ENCODE measurements around the gene MIB2.
A peak's percentile ranks its signal among the peaks of the same experiment; 100 is the strongest.

The MIB2 gene

GRCh38 chr1:1603671-1604373 lies 11.5 kb upstream of the MIB2 start:
- FAIRE-seq (no peak), DNase-seq (ENCODE audit: insufficient read length, low spot score) (no peak)
- TF ChIP-seq POLR2A (IDR thresholded peaks at IDR 0.05; ENCODE audit: low read depth, low read length), result no peak
- TF ChIP-seq SPI1 (IDR thresholded peaks at IDR 0.05; ENCODE audit: low read depth, low read length), result no peak
- no peak for TF ChIP-seq POLR2AphosphoS5 (IDR thresholded peaks at IDR 0.05; ENCODE audit: low read depth, low read length)
- no peak for TF ChIP-seq POU2F2 (IDR thresholded peaks at IDR 0.05; ENCODE audit: low read depth, low read length)
- no peak for TF ChIP-seq PAX5 (IDR thresholded peaks at IDR 0.05; ENCODE audit: insufficient read depth, low read length, severe bottlenecking)
- no peak for TF ChIP-seq TAF1 (IDR thresholded peaks at IDR 0.05; ENCODE audit: low read depth, low read length)

GRCh38 chr1:1604374-1605033 lies 10.8 kb upstream of the MIB2 start:
- FAIRE-seq (no peak), DNase-seq (ENCODE audit: insufficient read length, low spot score) (no peak)
- TF ChIP-seq POU2F2 (IDR thresholded peaks at IDR 0.05; ENCODE audit: low read depth, low read length), result no peak

GRCh38 chr1:1605034-1605591 lies 10.2 kb upstream of the MIB2 start:
- DNase-seq (ENCODE audit: insufficient read length, low spot score) (no peak), FAIRE-seq (no peak)

GRCh38 chr1:1605724-1606123 lies 9.6 kb upstream of the MIB2 start:
- FAIRE-seq (peak; percentile 41), DNase-seq (ENCODE audit: insufficient read length, low spot score) (no peak)
- TF ChIP-seq POLR2AphosphoS5 (IDR thresholded peaks at IDR 0.05; ENCODE audit: low read depth, low read length) (no peak), POLR2A (IDR thresholded peaks at IDR 0.05; ENCODE audit: low read depth, low read length) (no peak), POU2F2 (IDR thresholded peaks at IDR 0.05; ENCODE audit: low read depth, low read length) (no peak), PAX5 (IDR thresholded peaks at IDR 0.05; ENCODE audit: insufficient read depth, low read length, severe bottlenecking) (no peak), SPI1 (IDR thresholded peaks at IDR 0.05; ENCODE audit: low read depth, low read length) (no peak), TAF1 (IDR thresholded peaks at IDR 0.05; ENCODE audit: low read depth, low read length) (no peak)

More at GRCh38 chr1:1605034-1605591, 10.2 kb upstream of the MIB2 start:
- TF ChIP-seq POU2F2 (IDR thresholded peaks at IDR 0.05; ENCODE audit: low read depth, low read length) (no peak), PAX5 (IDR thresholded peaks at IDR 0.05; ENCODE audit: insufficient read depth, low read length, severe bottlenecking) (no peak), POLR2A (IDR thresholded peaks at IDR 0.05; ENCODE audit: low read depth, low read length) (no peak), TAF1 (IDR thresholded peaks at IDR 0.05; ENCODE audit: low read depth, low read length) (no peak), SPI1 (IDR thresholded peaks at IDR 0.05; ENCODE audit: low read depth, low read length) (no peak), POLR2AphosphoS5 (IDR thresholded peaks at IDR 0.05; ENCODE audit: low read depth, low read length) (no peak)

- DNase-seq (ENCODE audit: insufficient read length, low spot score), result no peak
- no peak for TF ChIP-seq SPI1 (IDR thresholded peaks at IDR 0.05; ENCODE audit: low read depth, low read length)
- TF ChIP-seq PAX5 (IDR thresholded peaks at IDR 0.05; ENCODE audit: insufficient read depth, low read length, severe bottlenecking), result no peak
- no peak for TF ChIP-seq POLR2AphosphoS5 (IDR thresholded peaks at IDR 0.05; ENCODE audit: low read depth, low read length)
- no peak for TF ChIP-seq POLR2A (IDR thresholded peaks at IDR 0.05; ENCODE audit: low read depth, low read length)
- TF ChIP-seq TAF1 (IDR thresholded peaks at IDR 0.05; ENCODE audit: low read depth, low read length), result no peak
- TF ChIP-seq POU2F2 (IDR thresholded peaks at IDR 0.05; ENCODE audit: low read depth, low read length), result no peak
- FAIRE-seq, result no peak
These were observed 9.1 kb upstream of the MIB2 start for GRCh38 chr1:1606232-1606631.

- no peak for TF ChIP-seq TAF1 (IDR thresholded peaks at IDR 0.05; ENCODE audit: low read depth, low read length)
- no peak for TF ChIP-seq POLR2AphosphoS5 (IDR thresholded peaks at IDR 0.05; ENCODE audit: low read depth, low read length)
- TF ChIP-seq POU2F2 (IDR thresholded peaks at IDR 0.05; ENCODE audit: low read depth, low read length), result no peak
- TF ChIP-seq POLR2A (IDR thresholded peaks at IDR 0.05; ENCODE audit: low read depth, low read length), result no peak
- TF ChIP-seq SPI1 (IDR thresholded peaks at IDR 0.05; ENCODE audit: low read depth, low read length), result no peak
- FAIRE-seq, result no peak
These were observed 5.3 kb upstream of the MIB2 start for GRCh38 chr1:1609822-1610485.

GRCh38 chr1:1610796-1611195 lies 4.5 kb upstream of the MIB2 start:
- no peak for DNase-seq (ENCODE audit: insufficient read length, low spot score)
- TF ChIP-seq TAF1 (IDR thresholded peaks at IDR 0.05; ENCODE audit: low read depth, low read length), result no peak
- TF ChIP-seq POU2F2 (IDR thresholded peaks at IDR 0.05; ENCODE audit: low read depth, low read length), result no peak
- no peak for TF ChIP-seq PAX5 (IDR thresholded peaks at IDR 0.05; ENCODE audit: insufficient read depth, low read length, severe bottlenecking)
- no peak for TF ChIP-seq SPI1 (IDR thresholded peaks at IDR 0.05; ENCODE audit: low read depth, low read length)
- no peak for TF ChIP-seq POLR2A (IDR thresholded peaks at IDR 0.05; ENCODE audit: low read depth, low read length)
- TF ChIP-seq POLR2AphosphoS5 (IDR thresholded peaks at IDR 0.05; ENCODE audit: low read depth, low read length), result no peak
- FAIRE-seq, result no peak

More at GRCh38 chr1:1609822-1610485, 5.3 kb upstream of the MIB2 start:
- DNase-seq (ENCODE audit: insufficient read length, low spot score), result no peak

- TF ChIP-seq POLR2A (IDR thresholded peaks at IDR 0.05; ENCODE audit: low read depth, low read length) (no peak), SPI1 (IDR thresholded peaks at IDR 0.05; ENCODE audit: low read depth, low read length) (no peak), PAX5 (IDR thresholded peaks at IDR 0.05; ENCODE audit: insufficient read depth, low read length, severe bottlenecking) (no peak), POU2F2 (IDR thresholded peaks at IDR 0.05; ENCODE audit: low read depth, low read length) (no peak), POLR2AphosphoS5 (IDR thresholded peaks at IDR 0.05; ENCODE audit: low read depth, low read length) (no peak), TAF1 (IDR thresholded peaks at IDR 0.05; ENCODE audit: low read depth, low read length) (no peak)
- FAIRE-seq, result no peak
- no peak for DNase-seq (ENCODE audit: insufficient read length, low spot score)
These were observed 3.2 kb upstream of the MIB2 start for GRCh38 chr1:1612104-1612400.

GRCh38 chr1:1613509-1614082 lies 1.7 kb upstream of the MIB2 start:
- DNase-seq (ENCODE audit: insufficient read length, low spot score) (no peak), FAIRE-seq (no peak)
- TF ChIP-seq POLR2A (IDR thresholded peaks at IDR 0.05; ENCODE audit: low read depth, low read length) (no peak), POU2F2 (IDR thresholded peaks at IDR 0.05; ENCODE audit: low read depth, low read length) (no peak), POLR2AphosphoS5 (IDR thresholded peaks at IDR 0.05; ENCODE audit: low read depth, low read length) (no peak), PAX5 (IDR thresholded peaks at IDR 0.05; ENCODE audit: insufficient read depth, low read length, severe bottlenecking) (no peak), TAF1 (IDR thresholded peaks at IDR 0.05; ENCODE audit: low read depth, low read length) (no peak)

Data from GM12891 (cell line).